DMS 273 (cell line): ENCODE results near the gene CD200R1.
A peak's percentile ranks its signal among the peaks of the same experiment; 100 is the strongest.
"Not testable (repeated sequence)": the region's sequence is repeated elsewhere in the genome, so short reads cannot be mapped to it uniquely, and the experiment has no call there.

Experiments
- DNase-seq: peaks from one replicate; lab custom pipeline; 2025; ENCODE audit not compliant: unreplicated experiment; lab: John Stamatoyannopoulos, UW

CD200R1 gene

DNA sequence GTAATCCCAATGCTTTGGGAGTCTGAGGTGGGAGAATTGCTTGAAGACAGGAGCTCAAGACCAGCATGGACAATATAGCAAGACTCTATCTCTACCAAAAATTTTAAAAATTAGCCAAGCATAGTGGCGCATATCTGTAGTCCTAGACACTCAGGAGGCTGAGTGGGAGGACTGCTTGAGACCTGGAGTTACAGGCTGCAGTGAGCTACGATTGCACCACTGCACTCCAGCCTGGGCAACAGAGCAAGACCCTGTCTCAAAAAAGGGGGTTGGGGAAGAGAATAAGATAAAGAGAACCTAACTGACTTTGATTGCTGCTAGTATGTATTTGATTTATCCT, 755 bp downstream of the CD200R1 start:
- DNase-seq = no peak

DNA sequence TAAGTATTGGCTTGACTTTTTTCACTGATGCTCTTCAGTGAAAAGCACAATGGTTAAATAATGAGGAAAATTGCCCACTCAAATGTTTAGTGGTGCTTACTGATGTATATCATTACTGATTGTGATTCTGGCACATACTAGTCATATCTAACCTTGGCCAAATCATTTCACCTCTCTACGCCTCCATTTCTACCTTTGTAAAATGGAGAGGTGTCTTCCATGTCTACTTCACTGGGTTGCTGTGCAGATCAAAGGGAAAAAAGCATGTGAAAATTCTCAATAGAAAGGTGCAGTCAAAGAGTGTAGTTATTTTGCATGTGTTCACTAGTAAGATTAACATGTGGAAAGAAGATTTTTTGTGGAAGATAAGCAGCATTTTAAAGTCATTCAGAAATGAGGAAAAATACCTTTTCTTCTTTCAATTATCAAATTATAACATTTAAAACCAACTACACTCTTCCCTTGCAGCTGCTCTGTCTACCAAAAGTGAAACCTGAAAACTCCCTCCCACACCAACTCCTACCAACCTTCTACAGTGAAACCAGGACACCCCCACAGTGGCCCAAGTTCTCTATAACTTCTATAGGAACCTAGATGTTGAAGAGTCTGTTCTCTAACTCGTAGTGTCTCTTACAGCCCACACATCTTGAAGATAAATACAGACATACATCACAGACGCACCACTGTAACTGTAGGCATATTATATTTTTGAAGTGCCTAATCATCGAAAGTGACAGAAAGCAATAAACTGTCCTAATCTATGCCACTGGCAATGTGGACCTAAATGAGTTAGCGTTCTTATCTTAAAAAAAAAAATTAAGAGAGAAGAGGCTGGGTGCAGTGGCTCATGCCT, 1.4 kb downstream of the CD200R1 start:
- DNase-seq = no peak

DNA sequence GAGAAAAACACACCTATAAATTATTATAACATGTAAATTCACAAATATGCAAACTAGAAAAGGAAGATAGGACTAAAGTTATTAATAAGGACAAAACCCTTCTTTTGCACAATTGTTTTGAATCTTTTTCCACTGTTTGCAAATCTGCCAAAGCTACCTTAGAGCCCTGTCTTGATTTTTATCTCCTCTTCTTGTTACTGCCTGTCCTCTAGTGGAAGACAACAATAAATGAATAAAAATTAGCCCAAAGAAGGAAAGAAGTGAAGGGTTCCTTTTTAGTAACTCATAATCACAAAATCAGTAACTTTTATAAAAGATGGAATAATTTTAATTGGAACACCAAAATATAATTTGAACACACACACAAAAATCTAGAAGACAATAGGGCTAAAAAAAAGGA, 2.7 kb downstream of the CD200R1 start:
- DNase-seq = no peak

DNA sequence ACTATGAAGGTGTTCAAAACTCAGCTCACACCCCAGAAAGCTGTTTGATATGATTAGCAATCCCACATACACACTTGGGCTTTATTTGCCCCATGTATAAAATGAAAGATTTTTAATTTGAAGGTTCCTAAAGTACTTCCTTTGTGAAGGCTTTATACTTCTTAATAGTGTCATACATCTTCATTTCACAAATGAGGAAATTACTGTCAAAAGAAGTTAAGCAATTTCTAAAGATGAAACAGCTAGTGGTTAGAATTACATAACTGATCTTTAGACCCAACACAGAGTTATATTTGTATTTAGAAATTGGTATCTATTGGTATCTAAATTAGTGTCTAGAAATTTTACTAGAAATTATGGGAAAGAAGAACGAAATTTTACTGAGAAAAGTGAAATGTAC, 7.1 kb downstream of the CD200R1 start:
- DNase-seq = no peak

DNA sequence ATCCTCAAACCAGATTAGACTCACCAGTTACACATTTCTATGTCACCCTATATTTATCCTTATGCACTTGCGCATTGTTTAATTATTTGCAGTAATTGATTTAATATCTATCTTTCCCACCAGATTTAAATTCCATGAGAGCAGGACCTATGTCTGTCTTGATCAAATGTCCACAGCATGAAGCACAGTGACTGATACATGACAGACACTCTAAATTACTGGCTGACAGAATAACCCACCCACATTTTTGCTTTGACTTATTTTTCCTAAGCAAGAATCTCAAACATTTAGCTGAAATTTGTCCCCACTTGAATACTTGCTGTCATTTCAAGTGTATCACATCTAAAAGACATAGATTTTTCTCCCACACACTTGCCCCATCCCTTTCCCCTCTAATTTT, 7.5 kb downstream of the CD200R1 start:
- no peak for DNase-seq

DNA sequence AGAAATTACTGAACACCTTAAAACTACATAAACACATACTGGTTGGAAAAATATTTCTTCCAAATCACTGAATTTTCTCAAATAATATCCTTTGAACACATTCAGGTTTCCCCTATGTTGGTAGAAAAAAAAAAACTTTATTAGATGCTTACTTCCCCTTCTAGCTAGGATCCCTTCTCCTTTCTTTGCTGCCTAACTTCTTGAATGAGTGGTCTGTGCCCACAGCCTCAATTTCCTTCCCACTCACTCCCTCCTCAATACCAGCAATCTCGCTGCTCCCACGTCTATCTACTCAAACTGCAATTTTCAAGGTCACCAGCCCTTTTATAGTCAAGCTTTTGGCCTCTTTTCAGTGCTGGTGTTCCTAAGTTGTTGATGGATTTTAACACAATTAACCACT, 8.3 kb downstream of the CD200R1 start:
- DNase-seq = no peak

DNA sequence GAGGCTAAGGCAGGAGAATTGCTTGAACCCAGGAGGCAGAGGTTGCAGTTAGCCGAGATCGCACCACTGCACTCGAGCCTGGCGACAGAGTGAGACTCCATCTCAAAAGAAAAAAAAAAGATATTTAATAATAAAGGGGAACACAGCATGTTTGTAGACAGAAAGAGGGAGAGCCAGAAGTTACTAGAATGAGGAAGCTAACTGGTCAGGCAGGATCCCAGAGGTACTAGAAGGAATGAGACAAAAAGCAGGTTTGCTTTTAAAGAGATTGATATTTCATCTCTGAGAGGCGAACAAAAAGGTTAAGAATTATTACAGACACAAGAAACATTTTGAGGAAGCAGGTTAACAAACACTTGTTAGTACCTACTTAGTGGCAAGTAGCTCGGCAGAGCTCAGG, 9.2 kb downstream of the CD200R1 start:
- no peak for DNase-seq

DNA sequence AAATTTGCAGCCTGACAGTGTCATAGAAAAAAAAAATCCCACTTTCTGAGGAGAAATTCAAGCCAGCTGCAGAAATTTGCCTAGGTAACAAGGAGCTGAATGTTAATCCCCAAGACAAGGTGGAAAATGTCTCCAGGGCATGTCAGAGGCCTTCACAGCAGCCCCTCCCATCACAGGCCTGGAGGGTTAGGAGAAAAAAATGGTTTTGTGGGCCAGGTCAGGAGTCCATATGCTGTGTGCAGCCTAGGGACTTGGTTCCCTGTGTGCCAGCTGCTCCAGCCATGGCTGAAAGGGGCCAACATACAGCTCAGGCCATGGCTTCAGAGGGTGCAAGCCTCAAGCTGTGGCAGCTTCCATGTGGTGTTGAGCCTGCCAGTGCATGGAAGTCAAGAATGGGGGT, 11.2 kb downstream of the CD200R1 start:
- DNase-seq = no peak

DNA sequence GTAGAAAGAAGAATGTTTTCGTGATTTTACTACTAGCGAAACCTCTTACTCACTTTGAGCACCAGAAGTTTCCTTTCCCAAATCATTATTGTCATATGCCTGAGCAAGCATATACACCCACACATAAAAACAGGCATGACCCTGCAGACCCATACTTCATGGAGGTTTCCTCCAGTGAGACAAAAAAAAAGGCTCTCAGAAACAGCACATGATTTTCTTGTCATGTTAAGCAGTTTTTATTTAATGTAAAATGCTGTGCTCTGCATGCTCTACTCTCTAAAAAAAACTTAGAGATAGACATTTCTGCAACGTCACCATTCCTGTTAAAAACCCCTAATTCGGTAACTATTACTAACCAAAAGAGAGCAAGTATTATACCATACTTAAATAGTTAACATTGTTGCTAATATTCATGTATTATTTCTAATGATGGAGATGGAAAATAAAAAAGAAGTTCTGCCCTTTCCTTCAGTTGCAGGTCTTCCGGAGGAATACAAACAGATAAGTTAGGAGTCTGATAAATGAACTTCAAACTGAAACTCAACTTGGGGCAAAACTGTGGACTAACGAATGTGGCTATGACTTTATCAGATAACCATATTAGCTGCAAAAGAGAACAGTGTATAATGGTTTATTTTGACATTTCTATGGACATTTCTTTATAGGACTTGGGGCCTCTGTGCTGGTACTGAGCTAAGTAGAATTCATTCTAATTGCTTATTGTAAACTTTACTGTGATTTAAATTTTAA, 15.9 kb downstream of the CD200R1 start:
- DNase-seq = no peak

DNA sequence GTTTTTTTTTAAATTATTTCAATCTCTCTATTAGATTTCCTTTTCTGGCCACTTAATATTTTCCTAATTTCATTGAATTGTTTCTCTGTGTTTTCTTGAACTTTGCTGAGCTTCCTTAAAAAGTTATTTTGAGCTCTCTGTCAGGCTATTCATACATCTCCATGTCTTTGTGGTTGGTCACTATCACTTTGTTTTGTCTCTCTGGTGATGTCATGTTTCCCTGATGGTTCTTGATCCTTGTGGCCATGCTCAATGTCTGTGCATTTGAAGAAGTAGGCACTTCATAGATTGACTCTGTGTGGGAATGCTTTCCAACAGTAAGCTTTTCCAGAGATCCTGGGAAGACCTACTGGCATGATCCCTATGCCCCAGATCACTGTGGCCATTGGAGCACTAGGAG, 18.6 kb downstream of the CD200R1 start:
- DNase-seq = no peak

DNA sequence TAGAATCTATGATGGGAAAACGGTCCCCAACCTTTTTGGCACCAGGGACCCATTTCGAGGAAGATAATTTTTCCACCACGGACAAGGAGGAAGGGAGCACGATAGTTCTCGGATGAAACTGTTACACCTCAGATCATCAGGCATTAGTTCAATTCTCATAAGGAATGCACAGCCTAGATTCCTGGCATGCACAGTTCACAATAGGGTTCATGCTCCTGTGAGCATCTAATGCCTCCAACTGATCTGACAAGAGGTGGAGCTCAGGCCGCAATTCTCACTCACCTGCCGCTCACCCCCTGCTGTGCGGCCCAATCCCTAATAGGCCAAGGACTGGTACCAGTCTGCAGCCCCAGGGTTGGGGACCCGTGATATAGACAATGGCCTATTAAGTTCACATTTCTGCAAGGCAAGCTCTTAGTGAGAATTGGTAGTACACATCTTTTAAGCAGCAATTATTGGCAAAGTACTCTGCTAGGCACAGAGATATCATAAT, 26.5 kb downstream of the CD200R1 start:
- DNase-seq = no peak

DNA sequence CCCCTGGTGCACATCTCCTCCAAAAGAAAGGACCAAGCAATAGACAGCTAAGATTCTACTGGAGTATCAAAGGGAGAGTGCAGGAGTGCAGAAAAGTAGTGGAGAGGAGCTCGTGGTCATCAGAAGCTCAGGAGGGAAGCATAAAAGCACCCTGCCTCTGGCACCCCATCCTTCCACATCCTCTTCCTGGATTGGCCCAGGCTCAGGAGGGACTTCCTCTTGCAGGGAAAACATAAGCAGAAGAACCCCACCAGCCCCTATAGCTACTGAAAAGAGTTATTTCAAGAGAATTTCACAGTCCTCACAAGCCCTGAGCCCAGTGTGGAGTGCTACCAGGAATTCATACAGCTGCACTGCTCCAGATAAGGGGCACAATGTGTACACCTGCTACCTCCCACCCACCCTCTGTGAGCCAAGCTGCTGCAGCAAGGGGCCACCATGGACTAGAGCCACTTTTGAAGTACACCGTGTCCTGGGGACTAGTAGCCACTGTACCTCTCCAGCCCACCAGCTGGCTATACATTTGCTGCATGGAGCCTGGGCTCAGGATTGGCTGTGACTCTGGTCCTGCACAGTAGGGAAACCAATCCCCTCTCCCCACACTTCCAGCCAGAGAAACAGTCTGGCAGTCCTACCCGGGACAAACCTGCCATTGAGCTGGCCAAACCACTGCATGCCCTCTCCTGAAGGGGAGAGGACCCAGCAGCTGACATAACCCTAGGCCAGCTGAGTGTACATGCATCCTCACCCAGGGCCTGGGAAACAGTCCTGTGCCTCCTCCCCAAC, 43.0 kb downstream of the CD200R1 start:
- no peak for DNase-seq

DNA sequence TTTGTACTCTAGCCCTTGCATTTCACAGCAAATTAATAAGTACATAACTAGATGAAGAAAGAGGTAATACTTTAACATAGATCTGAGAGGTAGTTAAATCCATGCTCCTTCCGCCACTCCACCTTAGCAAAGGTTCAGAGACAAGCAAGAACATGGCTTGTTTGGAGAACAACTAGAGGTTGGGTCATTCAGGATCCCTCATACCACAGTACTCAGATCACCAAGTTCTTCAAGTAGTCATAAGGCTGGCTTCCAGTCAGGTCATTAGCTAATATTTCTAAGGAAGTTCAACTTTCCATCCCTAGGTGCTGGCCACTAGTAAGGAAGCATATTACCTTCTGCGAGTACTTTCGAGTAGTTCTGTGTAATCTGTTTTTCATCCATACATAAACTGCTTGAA, 44.1 kb downstream of the CD200R1 start:
- DNase-seq = no peak

DNA sequence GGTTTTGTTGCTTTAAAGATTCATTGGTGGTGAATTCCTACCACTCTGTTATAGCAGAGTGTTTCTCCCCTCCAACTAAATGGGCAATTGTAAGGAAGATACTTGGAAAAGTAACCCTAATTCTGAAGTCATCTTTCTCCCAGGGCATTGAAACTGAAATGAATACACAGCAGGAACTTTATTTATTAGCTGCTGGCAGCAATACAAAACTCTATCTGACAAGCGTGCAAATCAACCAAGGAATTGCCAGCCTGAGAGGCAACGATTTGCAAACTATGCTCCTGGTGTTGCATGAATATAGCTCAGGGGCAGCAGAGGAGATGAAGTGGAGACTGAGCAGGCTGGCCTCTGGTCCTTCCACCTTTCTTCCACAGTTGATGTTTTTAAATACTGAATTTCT, 48.9 kb downstream of the CD200R1 start:
- no peak for DNase-seq

DNA sequence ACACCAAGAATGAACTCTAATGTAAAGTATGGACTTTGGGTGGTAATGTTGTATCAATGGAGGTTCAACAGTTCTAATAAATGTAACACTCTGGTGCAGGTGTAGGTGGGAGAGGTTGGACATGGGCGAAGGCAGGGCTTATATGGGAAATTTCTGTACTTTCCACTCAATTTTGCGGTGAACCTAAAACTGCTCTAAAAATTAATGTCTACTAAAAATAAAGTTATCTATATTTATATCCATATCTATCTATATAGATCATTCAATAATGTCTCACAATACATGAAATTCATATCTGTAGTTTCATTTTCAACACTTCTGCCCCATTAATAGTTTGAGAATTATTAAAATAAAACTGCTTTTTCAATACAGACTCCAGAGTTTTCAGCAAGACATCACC, 49.3 kb downstream of the CD200R1 start:
- DNase-seq = no peak

DNA sequence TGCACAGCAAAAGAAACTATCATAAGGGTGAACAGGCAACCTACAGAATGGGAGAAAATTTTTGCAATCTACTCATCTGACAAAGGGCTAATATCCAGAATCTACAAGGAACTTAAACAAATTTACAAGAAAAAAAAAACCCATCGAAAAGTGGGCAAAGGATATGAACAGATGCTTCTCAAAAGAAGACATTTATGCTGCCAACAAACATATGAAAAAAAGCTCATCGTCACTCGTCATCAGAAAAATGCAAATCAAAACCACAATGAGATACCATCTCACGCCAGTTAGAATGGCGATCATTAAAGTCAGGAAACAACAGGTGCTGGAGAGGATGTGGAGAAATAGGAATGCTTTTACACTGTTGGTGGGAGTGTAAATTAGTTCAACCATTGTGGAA, 55.4 kb downstream of the CD200R1 start:
- not testable (repeated sequence) for DNase-seq

DNA sequence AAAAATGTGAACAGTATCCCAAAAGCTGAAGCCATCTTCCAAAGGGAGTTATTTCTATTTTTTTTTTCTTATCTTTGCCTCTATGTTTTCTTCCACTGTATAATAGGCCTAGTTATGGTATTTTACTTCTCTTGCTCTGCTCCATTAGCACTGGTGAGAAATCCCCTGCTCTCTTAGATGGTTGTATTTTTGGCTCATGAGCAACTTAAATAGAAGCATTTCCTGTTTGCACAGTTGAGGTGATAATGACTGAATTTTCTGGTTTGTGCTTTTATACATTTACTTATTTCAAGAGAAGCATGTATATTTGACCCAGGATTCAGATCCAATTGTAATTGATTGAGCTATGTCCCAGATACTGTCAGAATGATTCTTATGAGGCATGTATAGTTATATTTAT, 66.7 kb downstream of the CD200R1 start:
- no peak for DNase-seq

DNA sequence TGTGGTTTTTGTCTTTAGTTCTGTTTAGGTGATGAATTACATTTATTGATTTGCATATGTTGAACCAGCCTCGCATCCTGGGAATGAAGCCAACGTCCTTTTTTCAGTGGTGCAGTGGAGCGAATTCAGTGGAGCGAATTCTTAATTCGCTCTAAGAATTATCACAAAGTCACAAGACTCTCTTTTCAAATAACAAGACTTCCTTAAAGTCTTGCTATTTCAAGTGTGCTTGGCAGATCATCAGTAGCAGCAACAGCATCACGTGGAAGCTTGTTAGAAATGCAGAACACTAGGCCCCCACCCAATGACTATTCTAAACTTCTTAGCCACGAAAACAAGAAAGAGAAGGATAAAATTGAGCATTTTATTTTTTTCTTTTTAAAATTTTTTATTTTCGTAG, 70.1 kb downstream of the CD200R1 start:
- no peak for DNase-seq

DNA sequence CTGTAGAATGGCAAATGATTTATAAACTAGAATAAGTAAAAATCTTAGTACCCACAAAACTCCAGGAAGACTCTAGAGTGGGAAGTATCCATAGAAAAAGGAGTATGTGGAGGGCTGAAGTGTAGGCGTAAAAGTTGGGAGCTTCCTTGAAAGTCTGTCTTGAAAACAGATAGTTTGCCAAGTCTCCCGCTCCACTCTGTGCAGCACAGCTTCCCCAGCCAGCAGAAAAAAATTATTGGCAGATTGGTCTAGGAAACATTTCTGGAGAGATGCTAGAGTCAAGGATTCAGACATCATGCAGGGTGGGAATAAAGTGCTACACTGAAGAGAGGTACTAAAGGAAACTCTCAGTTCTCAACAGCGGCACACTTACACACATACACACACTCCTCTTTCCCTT, 74.8 kb downstream of the CD200R1 start:
- DNase-seq = no peak

DNA sequence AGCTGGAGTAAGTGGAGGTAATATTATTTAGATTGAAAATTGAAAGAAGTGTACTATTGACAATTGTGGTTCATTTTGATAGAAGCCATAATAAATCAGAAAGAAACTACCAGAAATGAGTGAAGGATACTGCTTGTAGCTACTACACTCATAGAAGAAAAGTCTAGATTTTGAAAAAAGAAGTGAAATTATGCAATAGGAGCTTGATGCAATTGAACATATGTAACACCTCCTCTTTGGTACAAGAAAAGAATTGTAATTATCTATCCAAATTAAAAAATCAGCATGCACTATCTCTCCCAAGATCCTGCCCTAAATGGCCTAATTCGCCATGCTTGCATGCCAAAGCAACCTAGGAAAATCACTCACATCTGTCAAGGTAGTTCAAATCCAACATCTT, 77.1 kb downstream of the CD200R1 start:
- no peak for DNase-seq

DNA sequence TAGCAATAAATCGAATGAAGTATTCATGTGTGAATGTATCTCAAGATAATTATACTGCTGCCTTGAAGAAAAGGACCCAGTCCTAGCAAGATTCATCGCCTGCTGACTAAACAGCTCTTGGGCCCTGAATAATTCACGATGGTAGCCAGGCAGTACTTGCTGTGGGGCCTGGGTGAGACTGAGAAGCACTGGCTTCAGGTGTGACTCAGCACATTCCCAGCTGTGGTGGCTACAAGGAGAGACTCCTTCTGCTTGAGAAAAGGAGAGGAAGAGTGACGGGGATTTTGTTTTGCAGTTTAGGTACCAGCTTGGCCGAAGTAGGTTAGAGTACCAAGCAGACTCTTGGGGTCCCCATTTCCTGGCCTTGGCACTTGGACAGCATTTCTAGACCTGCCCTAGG, 80.6 kb downstream of the CD200R1 start:
- DNase-seq = peak; percentile 6

DNA sequence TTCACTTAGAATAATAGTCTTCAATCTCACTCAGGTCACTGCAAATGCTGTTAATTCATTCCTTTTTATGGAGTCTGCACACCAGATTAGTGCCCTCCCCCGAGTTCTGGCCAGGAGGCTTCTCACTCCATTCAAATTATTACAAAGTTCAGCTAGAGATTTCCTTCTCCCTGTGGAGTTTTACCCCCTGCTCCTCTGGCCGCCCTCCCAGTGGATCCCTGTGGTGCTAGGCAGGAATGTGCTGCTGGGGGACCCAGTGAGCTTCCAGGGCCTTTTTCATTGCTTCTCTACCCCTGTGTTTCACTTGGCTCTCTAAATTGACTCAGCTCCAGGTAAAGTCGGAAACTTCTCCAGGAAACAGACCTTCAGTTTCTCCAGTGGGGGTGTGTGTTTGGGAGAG, 85.5 kb downstream of the CD200R1 start:
- no peak for DNase-seq
